GM18526 (cell line): ENCODE measurements around the gene ANO1.

Source experiments
- POLR2A ChIP-seq: IDR thresholded peaks from 3 replicates; pipeline ENCODE4 v1.6.1; 2011; ENCODE audit not compliant: insufficient read length; ENCODE audit errors: extremely low read depth

ANO1 gene

DNA sequence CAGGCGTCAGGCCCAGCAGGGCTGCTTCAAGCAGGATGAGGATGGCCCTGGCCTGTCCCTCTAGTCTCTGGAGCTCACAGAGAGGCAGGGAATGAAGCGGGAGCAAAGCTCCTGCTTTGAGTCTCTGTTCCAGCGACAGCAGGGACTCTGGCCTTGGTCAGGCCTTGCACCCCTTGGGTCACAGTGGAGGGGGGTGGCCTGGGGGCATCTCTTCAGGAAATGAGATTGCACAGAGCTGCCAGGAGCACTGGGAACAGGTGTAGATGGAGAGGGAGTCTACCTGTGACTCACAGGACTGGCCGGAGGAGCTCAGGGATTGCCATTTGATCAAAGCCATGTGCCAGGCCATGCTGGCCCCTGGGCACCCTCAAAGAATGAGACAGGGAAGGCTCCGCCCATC lies 1.6 kb downstream of the ANO1 start:
- TF ChIP-seq POLR2A, result no peak

GRCh38 chr11:70080763-70081162 lies 2.6 kb downstream of the ANO1 start:
- no peak for TF ChIP-seq POLR2A

- TF ChIP-seq POLR2A, result no peak
These were observed 4.7 kb downstream of the ANO1 start for GRCh38 chr11:70082829-70083228.

GRCh38 chr11:70084046-70084984 lies 6.2 kb downstream of the ANO1 start:
- no peak for TF ChIP-seq POLR2A

- no peak for TF ChIP-seq POLR2A
These were observed 8.0 kb downstream of the ANO1 start for GRCh38 chr11:70085815-70086769.

- no peak for TF ChIP-seq POLR2A
These were observed 9.5 kb downstream of the ANO1 start for GRCh38 chr11:70087446-70088167.

DNA sequence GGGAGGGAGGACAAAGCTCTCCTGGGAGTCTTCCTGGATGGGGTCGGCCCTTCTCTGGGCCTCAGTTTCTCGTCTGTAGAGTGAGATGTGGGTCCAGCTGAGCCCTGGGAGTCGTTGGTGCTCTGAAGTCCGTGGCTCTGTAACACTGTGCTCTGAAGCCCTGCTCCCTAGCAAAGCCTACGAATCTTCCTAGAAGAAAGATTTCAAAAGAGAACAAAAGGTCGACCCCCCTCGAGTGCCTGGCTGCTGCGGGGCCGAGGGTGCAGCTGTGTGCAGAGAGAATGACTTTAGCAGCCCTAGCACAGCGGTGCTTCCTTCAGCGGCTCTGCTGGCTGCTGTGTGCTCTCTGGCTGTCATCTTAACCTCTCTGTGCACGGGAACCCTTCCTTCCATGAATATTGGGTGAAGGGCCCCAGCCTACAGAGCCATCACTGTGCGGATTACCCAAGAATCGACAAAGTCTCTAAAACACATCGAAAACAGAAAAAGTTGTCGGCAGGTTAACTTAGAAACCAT lies 10.7 kb downstream of the ANO1 start:
- TF ChIP-seq POLR2A, result no peak

DNA sequence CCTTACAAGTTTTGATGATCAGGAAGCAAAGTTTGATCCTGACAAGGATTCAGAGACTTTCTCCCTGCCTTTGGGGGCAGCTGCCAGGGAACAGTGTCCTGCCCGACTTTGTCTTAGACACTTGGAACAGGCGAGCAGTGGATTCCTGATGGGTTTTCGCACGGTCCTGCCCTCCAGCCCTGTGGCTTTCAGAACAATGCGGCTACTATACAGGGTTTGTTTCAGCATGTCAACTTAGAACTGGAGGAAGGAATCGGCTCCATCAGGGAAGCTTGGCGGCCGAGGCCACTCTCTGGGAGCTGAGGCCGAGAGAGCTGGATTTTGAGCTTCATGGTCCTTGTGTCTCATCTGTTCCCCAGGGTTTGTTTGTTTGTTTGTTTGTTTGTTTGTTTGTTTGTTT lies 11.5 kb downstream of the ANO1 start:
- no peak for TF ChIP-seq POLR2A

DNA sequence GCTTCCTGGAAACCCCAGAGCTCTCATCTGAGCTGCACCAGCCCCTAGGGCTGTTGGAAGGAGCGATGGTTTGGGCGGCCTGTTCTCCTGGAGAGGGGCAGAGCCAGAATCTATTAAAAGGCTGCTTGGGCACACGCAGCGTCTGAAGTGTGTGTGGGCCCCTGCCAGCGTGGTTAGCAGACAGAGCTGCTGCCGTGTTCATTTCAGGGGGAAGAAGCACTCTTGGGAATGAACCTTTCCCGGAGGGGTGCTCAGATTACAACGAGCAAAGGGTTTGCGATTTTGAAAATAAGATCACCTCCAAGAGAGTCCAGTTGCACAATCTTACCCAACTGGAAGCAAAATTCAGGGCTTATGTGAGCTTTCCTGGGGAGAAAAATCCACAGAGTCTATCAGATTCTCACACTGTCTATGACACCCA lies 12.9 kb downstream of the ANO1 start:
- no peak for TF ChIP-seq POLR2A

GRCh38 chr11:70091638-70092037 lies 13.5 kb downstream of the ANO1 start:
- TF ChIP-seq POLR2A, result no peak

DNA sequence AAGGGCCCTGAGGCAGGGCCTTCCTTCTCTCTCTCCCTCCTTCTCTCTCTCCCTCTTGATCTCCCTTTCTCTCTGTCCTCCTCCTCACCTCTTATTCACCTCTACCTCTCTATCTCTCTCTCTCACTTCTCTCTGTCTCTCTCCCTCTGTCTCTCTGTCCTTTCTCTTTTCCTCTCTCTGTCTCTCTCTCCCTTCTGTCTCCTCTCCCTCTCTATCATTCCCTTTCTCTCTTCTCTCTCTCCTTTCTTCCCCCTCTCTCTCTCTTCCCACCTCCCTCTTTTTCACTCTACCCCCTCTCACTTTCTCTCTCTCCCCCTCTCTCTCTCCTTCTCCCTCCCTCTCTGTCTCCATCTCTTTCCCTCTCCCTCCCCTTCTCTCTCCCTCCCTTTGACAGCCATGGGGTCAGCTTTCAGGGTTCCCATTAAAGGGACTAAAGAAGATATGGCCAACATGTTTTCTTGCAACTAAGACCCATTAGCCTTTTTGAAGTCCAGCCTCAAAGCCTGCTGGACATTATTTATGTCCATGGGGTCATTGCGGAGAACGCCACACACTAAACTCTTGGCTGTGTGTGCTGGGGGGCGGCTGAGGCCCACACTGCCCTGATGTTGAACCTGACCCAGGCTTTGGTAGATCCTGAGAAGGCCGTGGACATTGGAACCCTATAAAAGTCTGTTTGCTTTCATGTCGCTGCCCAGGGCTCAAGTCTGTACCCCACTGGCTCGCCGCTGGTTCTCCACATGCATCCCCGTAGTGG lies 15.0 kb downstream of the ANO1 start:
- TF ChIP-seq POLR2A, result no peak

DNA sequence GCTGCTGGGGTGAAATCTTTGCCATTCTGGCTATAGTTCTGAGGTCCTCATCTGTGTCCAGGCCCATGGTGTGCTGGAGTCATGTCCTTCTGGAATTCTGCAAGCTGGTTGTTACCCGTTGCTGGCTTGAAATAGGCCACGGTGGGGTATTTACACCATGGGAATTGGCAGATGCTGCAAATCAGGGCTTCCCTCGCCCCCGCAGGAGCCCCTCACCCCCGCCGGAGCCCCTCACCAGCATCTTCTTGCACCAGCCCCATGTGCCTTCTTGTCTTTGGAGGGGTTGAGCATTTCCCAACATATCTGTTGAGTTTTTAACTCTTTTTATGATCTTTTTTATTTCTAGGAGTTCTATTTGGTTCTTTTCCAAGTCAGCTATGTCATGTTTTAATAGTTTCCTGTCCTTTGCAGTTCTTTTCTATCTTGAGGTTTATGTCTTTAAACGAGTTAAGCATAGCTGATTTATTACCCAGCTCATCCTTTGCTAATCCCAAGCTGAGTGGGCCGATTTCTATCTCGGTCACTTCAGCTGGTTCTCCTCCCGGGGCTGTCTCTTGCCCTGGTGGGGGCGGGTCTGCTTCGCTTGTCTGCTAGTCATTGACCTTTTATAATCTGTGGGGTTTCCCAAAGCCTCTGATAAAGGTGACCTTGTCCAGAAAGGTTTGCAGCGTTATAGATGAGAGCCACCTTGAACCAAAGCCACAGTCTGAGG lies 17.6 kb downstream of the ANO1 start:
- TF ChIP-seq POLR2A, result no peak

DNA sequence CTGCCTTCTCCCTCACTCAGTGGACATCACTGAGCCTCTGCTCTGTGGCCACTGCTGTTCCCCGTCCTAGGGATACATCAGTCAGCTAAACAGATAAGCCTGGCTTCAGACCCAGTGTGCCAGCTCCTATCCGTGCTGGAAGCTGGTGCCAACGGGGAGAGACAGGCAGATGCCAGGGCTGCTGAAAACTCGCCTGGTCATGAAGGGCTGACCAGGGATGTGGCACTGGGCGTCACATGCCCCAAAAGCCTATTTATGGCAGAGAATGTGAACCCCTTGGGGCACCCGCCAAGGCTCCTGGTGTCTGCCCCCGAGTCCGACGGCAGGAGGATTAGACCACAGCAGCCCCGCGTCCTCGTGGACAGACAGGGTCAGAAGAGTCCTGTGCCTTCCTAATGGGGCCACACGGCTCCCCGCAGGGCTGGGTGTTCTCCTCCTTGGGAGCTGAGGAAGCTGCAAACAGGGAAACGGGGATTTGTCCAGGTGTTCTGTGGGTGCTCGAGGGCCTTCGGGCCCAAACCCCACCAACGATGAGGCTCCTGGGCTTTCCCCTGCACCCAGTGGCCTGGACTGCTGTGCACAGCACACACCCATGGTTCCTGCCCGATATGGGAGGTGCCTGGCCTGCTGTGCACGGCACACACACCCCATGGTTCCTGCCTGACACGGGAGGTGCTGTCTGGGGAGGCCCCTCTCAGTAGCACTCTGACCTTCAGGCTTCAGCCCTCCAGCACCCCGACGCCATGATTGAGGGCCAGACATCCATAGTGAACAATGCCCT lies 19.9 kb downstream of the ANO1 start:
- TF ChIP-seq POLR2A, result no peak
